Measurements from ENCODE around the gene KLHL24.

The KLHL24 gene

GRCh38 chr3:183650554-183650953 is 15.1 kb downstream of the KLHL24 start:
- Histone ChIP-seq H2AFZ (ENCODE audit: low read length) (no peak overlapping the region), H3K79me2 (ENCODE audit: insufficient read depth, low read length) (peaks cover 11% of the 10 kb centered on the region; the same call in 1 of the 2 replicates), H3K4me1 (ENCODE audit: insufficient read depth, low read length, severe bottlenecking) (no peaks in the 10 kb centered on the region), H3K27ac (ENCODE audit: low read depth, low read length, poor library complexity, severe bottlenecking) (no peak overlapping the region), H3F3A (ENCODE audit: insufficient read depth, low read length) (no peaks in the 10 kb centered on the region), H3K36me3 (ENCODE audit: insufficient read depth, low read length) (peaks cover 86% of the 10 kb centered on the region), H4K20me1 (ENCODE audit: insufficient read depth, low read length) (no peaks in the 10 kb centered on the region), H3K9me2 (ENCODE audit: low read depth, low read length) (no peaks in the 10 kb centered on the region), H3K9me3 (ENCODE audit: low read length) (peaks cover 39% of the 10 kb centered on the region), H3K4me3 (ENCODE audit: low read depth, low read length, poor library complexity, severe bottlenecking) (no peak overlapping the region), H3K27me3 (ENCODE audit: insufficient read depth, low read length) (no peaks in the 10 kb centered on the region), H3K9ac (ENCODE audit: low read length) (no peak overlapping the region), H3K4me2 (ENCODE audit: low read length) (no peak overlapping the region)
- TF ChIP-seq EZH2 (IDR thresholded peaks at IDR 0.05; ENCODE audit: borderline replicate concordance, low read length), result no peak

- H3K9me3 ChIP-seq (ENCODE audit: low read length), result peaks cover 45% of the 10 kb centered on the region
- no peak overlapping the region for H2AFZ ChIP-seq (ENCODE audit: low read length)
- H3K9ac ChIP-seq (ENCODE audit: low read length), result no peak overlapping the region
- no peak for TF ChIP-seq EZH2 (IDR thresholded peaks at IDR 0.05; ENCODE audit: borderline replicate concordance, low read length)
- no peak for TF ChIP-seq CTCF (IDR thresholded peaks at IDR 0.05; ENCODE audit: low read length)
- H3K4me2 ChIP-seq (ENCODE audit: low read length), result no peak overlapping the region
- H3K27ac ChIP-seq (ENCODE audit: low read depth, low read length, poor library complexity, severe bottlenecking), result no peak overlapping the region
- H3K27me3 ChIP-seq (ENCODE audit: insufficient read depth, low read length), result no peaks in the 10 kb centered on the region
- H3K36me3 ChIP-seq (ENCODE audit: insufficient read depth, low read length), result peaks cover 92% of the 10 kb centered on the region
- no peaks in the 10 kb centered on the region for H3K9me2 ChIP-seq (ENCODE audit: low read depth, low read length)
- no peaks in the 10 kb centered on the region for H3K4me1 ChIP-seq (ENCODE audit: insufficient read depth, low read length, severe bottlenecking)
- peaks cover 23% of the 10 kb centered on the region for H3K79me2 ChIP-seq (ENCODE audit: insufficient read depth, low read length)
- H4K20me1 ChIP-seq (ENCODE audit: insufficient read depth, low read length), result no peaks in the 10 kb centered on the region
- no peak overlapping the region for H3K4me3 ChIP-seq (ENCODE audit: low read depth, low read length, poor library complexity, severe bottlenecking)
- no peaks in the 10 kb centered on the region for H3F3A ChIP-seq (ENCODE audit: insufficient read depth, low read length)
Measured at GRCh38 chr3:183653209-183654064, 18.0 kb downstream of the KLHL24 start.

GRCh38 chr3:183654727-183655126 is 19.3 kb downstream of the KLHL24 start:
- Histone ChIP-seq H3K4me2 (ENCODE audit: low read length) (no peak overlapping the region), H3K9ac (ENCODE audit: low read length) (no peak overlapping the region), H4K20me1 (ENCODE audit: insufficient read depth, low read length) (no peaks in the 10 kb centered on the region), H3K79me2 (ENCODE audit: insufficient read depth, low read length) (peaks cover 23% of the 10 kb centered on the region), H3K27ac (ENCODE audit: low read depth, low read length, poor library complexity, severe bottlenecking) (no peak overlapping the region), H3K27me3 (ENCODE audit: insufficient read depth, low read length) (no peaks in the 10 kb centered on the region), H3K9me2 (ENCODE audit: low read depth, low read length) (no peaks in the 10 kb centered on the region), H2AFZ (ENCODE audit: low read length) (no peak overlapping the region), H3K4me1 (ENCODE audit: insufficient read depth, low read length, severe bottlenecking) (no peaks in the 10 kb centered on the region), H3F3A (ENCODE audit: insufficient read depth, low read length) (no peaks in the 10 kb centered on the region), H3K4me3 (ENCODE audit: low read depth, low read length, poor library complexity, severe bottlenecking) (no peak overlapping the region), H3K9me3 (ENCODE audit: low read length) (peaks cover 45% of the 10 kb centered on the region), H3K36me3 (ENCODE audit: insufficient read depth, low read length) (peaks cover 94% of the 10 kb centered on the region)
- TF ChIP-seq EZH2 (IDR thresholded peaks at IDR 0.05; ENCODE audit: borderline replicate concordance, low read length), result no peak
- no peak for TF ChIP-seq CTCF (IDR thresholded peaks at IDR 0.05; ENCODE audit: low read length)
